Activated T-helper 1 cell treated with anti-CD3 and anti-CD28 coated beads, Interleukin-2, amount 50 U/mL, for 16 hours (primary cell): ENCODE measurements around the gene RAB22A.
"Not testable (repeated sequence)": the region's sequence is repeated elsewhere in the genome, so short reads cannot be mapped to it uniquely, and the experiment has no call there.

Experiments
- DNase-seq, 2 donors: peaks; one replicate each; pipeline ENCODE4 v3.0.0-alpha.2; 2020; ENCODE audit warnings: low read depth in 1 of 2, low spot score in 1 of 2

Gene RAB22A

DNA sequence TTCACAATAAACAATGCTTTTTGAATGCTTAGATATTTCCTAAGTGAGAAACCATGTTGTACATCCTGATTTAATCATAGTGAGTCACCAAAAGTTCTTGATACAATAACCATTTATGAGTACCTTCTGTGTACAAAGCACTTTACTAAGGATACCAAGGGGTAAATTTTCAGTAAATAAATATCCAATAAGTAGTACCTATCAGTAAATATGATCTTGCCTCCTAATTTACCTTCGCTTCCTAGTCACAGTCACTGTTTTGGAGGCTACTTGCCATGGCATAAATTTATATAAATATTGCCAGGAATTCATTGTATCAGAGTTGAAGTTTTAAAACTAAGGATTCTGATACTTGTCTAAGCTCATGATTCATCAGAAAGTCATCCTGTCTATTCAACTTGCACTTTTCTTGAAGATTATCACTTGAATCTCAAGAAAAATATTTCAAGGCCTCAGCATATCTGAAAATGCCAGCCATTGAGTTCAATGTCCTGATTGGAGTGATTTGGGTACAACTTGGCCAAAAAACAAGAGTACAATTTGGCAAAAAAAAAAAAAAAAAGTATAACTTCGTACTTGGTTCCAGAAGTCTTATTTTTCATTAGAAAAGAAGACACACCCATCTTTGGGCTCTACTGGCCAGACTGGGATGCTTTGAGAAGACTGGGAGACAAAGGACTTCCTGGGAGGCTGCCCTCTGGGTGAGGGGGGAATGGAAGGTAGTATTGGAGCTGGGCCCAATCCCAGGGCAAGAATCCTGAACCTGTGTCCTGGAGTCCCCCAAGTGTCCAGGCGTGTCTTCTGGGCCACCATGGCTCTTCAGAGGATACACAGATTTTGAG is 32.8 kb downstream of the RAB22A start:
- no peak for DNase-seq

- DNase-seq = no peak
These were observed 35.2 kb downstream of the RAB22A start for GRCh38 chr20:58344741-58345140.

GRCh38 chr20:58349570-58349969 is 40.1 kb downstream of the RAB22A start:
- DNase-seq = no peak

DNA sequence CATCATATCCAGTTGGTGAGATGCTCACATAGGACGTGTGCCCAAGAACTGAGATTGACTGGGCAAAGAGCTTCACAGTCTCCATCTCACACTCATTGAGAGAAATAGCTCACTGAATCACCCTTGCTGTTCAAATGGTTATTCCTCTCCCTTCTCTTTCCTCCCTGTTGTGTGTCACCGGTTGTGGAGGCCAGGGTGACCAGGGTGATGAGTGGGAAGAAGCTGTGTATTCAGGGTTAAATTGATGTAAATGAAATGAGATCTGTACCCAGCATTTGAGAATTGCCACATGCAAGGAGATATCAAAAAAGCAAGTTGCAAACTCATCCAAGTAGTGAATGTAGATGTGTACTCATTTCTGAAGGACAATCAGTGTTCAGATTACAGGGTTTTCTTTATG is 43.0 kb downstream of the RAB22A start:
- DNase-seq = no peak

- DNase-seq = no peak
These were observed 49.9 kb downstream of the RAB22A start for GRCh38 chr20:58359441-58359840.

- no peak for DNase-seq
These were observed 51.4 kb downstream of the RAB22A start for GRCh38 chr20:58360936-58361335.

GRCh38 chr20:58361481-58362205 is 52.1 kb downstream of the RAB22A start:
- DNase-seq = no peak

DNA sequence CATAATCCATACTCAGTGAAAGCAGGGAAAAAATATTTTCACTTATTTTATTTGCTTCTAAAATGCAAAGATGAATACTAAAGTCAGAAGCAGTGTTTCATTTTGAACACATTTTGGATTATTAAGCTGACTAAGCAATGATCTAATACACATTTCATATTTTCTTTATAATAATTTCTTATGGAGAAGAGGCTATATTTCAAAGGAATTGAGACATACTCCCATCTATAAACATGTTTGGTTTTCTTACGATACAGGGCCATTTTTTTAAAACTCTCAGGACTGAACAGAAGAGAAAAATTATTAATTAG is 52.6 kb downstream of the RAB22A start:
- no peak for DNase-seq

GRCh38 chr20:58362970-58363369 is 53.5 kb downstream of the RAB22A start:
- no peak for DNase-seq

GRCh38 chr20:58366866-58367265 is 57.4 kb downstream of the RAB22A start:
- no peak for DNase-seq

- DNase-seq = no peak
These were observed 63.3 kb downstream of the RAB22A start for GRCh38 chr20:58372806-58373205.

GRCh38 chr20:58373296-58373695 is 63.8 kb downstream of the RAB22A start:
- not testable (repeated sequence) for DNase-seq

DNA sequence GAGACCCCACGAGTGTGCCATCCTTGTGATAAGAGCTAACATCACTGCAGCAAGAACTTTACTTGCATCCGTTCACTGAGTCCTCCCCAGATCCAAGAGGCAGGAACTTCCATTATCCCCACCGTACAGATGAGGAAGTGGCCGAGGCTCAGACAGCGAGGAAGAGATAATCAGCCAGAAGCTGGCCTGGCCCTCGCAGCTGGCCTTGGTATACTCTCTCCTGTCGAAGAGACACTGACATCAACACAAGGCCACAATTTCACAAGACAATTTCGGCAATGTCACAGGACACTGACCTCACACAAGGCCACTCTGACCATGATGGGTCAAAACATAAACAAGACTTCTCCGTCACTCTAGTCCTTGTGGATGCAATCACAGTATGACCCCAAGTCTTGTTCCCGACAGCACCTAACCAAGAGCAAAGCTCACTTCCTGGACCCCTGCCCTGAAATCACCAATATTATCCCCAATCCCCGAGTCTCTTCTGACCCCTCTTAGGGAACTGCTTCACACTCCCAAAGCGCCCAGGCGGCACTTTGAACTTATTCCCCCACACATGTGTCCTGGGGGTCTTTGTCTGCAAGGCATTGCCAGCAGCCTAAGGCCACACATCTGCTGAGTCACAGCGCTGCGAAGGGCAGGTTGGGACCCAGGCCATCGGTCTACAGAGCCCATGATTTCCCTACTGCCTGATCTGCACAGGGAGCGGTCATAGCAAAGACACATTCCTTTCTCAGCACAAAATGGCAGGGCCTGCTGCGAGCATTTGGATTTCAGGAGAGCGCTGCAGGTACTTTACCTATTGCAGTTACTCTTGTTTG is 64.7 kb downstream of the RAB22A start:
- no peak for DNase-seq

DNA sequence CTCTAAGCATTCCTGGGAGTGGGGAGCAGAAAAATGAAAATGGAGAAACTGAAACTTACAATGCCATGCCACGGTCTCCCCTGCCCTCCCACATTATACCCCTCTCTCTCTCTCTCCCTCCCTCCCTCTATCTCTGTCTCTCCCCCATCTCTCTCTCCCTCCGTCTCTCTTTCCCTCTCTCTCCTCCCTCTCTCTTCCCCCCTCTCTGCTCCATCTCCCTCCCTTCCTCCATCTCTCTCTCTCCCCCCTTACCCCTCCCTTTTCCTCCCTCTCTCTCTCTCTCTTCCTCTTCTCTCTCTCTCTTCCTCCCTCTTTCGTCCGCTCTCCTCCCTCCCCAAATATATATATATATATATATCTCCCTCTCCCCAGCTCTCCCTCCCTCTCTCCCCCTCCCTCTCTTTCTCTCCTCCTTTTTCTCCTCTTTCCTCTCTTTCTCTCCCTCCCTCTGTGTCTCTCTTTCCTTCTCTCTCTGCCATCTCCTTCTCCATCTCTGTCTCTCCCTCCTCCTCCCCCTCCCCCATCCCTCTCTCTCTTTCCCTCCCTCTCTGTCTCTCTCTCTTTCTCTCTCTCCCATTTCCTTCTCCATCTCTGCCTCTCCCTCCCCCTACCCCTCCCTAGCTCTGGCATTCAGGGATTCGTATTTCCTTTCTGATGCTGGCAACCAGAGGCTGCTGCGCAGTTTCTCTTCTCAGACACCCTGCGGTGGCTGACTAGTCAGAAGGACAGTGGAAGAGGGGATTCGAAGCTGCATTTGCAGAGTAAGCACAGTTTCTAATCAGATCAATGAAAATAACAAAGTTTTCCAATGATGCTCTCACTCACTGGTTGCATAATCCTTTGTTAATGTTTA is 65.6 kb downstream of the RAB22A start:
- no peak for DNase-seq

DNA sequence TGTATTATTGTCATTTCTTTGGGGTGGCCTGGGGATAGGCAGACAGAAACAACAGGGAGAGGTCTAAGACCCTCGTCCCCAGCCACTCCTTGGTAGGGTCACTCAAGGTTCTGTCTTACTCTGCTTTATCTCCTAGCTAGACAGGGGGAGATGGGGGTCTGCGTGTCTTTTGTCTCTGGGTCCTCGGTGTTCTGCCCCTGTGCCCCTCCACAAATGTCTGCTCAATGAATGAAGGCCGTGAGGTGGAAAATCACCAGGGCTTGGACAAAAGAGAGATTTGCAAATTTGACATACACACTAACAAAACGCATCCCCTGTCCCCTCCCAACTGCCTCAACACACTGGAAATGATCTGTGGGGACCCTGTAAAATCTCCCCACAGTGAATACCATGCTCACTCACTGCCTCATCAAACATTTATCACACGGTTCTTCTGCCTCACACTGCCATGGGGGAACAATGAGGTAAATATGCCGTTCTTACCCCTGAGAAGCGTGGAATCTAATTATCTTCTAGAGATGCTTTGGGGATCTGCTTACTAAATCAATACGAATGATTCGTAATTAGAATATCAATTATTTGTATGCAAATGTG is 66.3 kb downstream of the RAB22A start:
- no peak for DNase-seq

- no peak for DNase-seq
These were observed 67.5 kb downstream of the RAB22A start for GRCh38 chr20:58377017-58377416.

GRCh38 chr20:58377766-58378401 is 68.4 kb downstream of the RAB22A start:
- DNase-seq = no peak

DNA sequence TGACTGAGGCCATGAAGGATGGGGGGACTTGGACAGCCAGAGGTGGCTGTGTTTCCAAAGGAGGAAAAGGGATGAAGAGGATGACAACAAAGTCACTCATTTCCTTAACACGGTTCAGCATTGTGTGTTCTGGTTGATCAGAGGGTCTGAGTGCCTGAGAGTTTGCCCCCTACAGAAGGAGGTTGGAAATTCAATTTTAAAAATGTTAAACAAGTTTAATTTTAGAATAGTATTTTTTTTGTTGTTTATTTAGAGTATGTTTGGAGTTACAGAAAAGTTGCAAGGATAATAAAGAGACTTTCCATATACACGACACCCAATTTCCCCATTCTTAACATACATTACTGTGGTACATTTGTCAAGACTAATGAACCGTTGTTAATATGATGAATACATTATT is 69.2 kb downstream of the RAB22A start:
- DNase-seq = no peak

- no peak for DNase-seq
These were observed 72.1 kb downstream of the RAB22A start for GRCh38 chr20:58381627-58382026.

DNA sequence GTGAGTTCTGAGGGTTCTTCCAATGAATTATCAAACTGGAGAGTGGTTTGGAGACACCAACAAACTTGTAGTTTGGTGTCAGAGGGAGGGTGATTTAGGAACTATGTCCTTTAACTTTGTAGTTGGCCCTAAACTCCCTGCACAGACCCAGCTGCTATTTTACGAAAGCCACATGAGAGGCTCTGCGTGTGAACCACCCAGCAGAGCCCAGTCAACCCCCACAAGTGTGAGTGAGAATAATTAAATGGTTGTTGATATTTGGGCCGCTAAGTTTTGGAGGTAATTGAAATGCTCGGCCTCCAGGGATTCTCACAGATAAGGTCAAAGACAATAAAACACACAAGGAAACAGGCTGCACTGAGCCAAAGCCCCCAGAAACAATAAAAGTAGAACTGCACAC is 72.6 kb downstream of the RAB22A start:
- DNase-seq = no peak
